Activated T-cell treated with anti-CD3 and anti-CD28 coated beads, Interleukin-2, amount 50 U/mL, for 4 hours (primary cell): ENCODE results near the gene VCL. TPM values are rescaled to one million over a fixed set of nuclear protein-coding genes. Genes with fewer than 3 reads are reported as not detected.
"Not testable (repeated sequence)": the region's sequence is repeated elsewhere in the genome, so short reads cannot be mapped to it uniquely, and the experiment has no call there.

ENCODE experiments used
- ATAC-seq, 2 donors: fragments of 200-7000 bp; cut with Tn5 transposase; one replicate each; pipeline ENCODE4 v1.10.0; 2021
- DNase-seq: peaks from one replicate; pipeline ENCODE4 v3.0.0-alpha.2; 2020
- H3K27me3 Mint-ChIP-seq: one replicate; pipeline ENCODE4 v1.8.0; 2021; ENCODE audit warnings: low read depth, mixed read lengths
- H3K36me3 Mint-ChIP-seq: one replicate; pipeline ENCODE4 v1.8.0; 2022; ENCODE audit warnings: mixed read lengths; ENCODE audit not compliant: insufficient read depth
- H3K4me1 Mint-ChIP-seq: one replicate; pipeline ENCODE4 v1.8.0; 2021; ENCODE audit warnings: low read depth, mixed read lengths
- H3K4me3 Mint-ChIP-seq: one replicate; pipeline ENCODE4 v1.8.0; 2021; ENCODE audit warnings: mild to moderate bottlenecking, moderate library complexity, mixed read lengths
- H3K9me3 Mint-ChIP-seq: one replicate; pipeline ENCODE4 v1.8.0; 2021; ENCODE audit warnings: mixed read lengths
- total RNA-seq, 3 donors: library from RNA; stranded (reverse); gene quantifications; one replicate each; pipeline ENCODE4 v1.2.1, GENCODE V29; 2021

The VCL gene
- total RNA-seq = 10 to 100 TPM; 12.4 to 16.3 (median 14.7) TPM

DNA sequence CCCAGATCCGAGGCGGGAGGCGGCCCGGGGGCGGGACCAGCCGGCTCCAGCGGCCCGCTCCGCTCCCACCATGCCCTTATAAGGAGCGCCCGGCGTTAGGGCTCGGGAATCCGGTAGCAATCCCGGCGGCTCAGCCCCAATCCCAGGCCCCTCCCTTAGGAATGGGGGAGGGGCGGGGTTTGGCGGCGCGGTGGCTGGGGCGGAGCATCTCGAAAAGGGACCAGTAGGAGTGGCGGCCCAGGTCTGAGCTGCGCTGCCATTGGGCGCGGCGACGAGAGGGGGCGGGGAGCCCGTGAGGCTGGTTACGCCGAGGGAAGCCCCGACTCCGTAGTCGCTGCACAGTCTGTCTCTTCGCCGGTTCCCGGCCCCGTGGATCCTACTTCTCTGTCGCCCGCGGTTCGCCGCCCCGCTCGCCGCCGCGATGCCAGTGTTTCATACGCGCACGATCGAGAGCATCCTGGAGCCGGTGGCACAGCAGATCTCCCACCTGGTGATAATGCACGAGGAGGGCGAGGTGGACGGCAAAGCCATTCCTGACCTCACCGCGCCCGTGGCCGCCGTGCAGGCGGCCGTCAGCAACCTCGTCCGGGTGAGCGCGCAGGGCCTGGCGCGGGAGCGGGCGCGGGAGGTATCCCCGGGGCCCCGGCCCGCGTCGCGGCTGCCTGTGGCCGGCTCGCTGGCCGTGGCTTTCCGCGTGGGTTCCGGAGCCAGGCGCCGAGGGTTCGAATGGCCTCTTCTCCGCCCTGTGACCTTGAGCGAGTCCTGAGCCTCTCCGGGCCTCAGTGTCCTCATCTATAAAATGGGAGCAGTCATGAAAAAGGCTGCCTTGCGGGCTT lies at the start of gene VCL:
VCL (plus strand) TSS at position 330 of the 836 bp plus-strand sequence; CDS start at position 422, 92 bp downstream.
- Mint-ChIP-seq H3K36me3 (peaks cover 3% of the 10 kb centered on the region), H3K9me3 (no peaks in the 10 kb centered on the region), H3K27me3 (no peaks in the 10 kb centered on the region), H3K4me1 (peaks cover 39% of the 10 kb centered on the region), H3K4me3 (peak within 1 kb of the TSS; percentile 89)
- ATAC-seq = peak; percentile 98 to 99
- peak; percentile 93 for DNase-seq

DNA sequence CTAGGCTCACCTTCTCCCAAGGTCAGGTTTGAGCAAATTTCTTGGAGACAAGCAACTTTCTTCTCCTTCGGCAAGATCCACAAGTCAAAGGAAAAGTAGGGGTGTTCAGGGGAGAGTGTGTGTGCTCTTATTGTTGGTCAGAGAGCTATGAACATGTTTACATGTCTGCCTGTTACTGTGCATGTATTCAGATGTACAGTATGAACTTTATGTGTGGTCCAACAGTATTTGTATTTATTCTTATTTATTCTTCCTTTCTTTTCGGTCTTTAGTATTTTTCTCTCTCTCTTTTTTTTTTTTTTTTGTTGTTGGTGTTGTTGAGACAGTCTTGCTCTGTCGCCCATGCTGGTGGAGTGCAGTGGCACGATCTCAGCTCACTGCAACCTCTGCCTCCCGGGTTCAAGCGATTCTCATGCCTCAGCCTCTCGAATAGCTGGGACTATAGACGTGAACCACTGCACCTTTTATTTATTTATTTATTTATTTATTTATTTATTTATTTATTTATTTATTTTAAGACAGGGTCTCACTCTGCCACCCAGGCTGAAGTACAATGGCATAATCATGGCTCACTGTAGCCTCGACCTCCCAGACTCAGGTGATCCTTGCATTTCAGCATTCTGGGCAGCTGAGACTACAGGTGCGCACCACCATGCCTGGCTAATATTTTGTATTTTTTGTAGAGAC lies 48.8 kb upstream of the VCL start:
- no peaks in the 10 kb centered on the region for H3K36me3 Mint-ChIP-seq
- DNase-seq = no peak
- no peak for ATAC-seq
- H3K4me3 Mint-ChIP-seq = no peak overlapping the region
- H3K27me3 Mint-ChIP-seq = no peaks in the 10 kb centered on the region
- peaks cover 9% of the 10 kb centered on the region for H3K4me1 Mint-ChIP-seq
- H3K9me3 Mint-ChIP-seq = no peaks in the 10 kb centered on the region

DNA sequence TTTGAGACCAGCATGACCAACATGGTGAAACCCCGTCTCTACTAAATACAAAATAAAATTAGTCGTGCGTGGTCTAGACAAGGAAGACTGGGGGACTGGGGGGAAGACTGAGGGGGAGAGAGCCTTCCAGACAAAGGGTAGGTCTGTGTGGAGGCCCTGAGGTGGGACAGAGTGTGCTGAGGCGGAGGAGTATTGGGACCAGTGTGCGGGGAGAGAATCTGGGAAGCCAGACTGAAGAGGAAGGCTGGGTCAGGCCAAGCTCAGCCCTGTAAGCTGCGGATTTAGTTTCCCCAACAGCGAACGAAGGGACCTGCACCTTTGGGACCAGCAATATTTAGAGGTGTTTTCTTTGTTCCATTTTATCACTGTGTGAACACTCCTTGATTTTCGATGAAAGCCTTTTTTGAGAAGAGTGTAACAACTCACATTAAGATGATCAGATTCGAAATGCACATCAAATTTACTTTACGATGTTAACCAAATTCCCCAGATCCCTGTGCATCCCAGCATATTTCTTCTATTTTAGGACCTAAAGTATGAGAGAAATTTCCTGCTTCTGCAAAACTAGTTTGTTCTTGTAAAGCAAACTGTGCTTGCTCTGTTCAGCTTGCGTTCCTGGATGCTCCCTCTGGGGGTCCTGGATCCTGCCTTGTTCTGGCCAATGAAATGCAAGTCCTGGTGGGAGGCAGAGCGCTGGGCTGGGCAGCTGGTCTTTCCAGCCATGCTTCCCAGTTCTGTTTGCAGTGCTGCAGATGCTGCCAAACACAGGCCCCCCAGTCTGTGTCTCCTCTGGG lies 47.6 kb upstream of the VCL start:
- H3K9me3 Mint-ChIP-seq = no peaks in the 10 kb centered on the region
- no peaks in the 10 kb centered on the region for H3K36me3 Mint-ChIP-seq
- peaks cover 13% of the 10 kb centered on the region for H3K4me1 Mint-ChIP-seq
- H3K27me3 Mint-ChIP-seq = no peaks in the 10 kb centered on the region
- ATAC-seq (no peak), DNase-seq (no peak)
- H3K4me3 Mint-ChIP-seq = no peak overlapping the region

DNA sequence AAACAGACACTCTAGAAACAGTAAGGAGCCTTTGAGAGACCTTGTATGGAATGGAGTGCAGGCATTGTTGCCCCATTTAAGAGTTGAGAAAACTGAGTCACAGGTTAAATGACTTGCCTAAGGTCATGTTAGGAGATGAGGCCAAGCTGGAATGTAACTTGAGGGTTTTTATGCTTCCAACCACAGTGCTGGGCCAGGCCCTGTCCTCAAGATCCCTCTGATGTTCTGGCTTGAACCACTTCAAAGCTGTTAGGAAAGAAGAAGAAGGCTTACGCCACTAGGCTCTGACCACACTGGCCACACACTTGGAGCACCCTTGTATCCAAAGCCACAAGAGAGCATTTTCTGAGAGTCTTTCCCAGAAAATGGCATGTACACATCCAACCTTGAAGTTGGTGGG lies 44.3 kb upstream of the VCL start:
- Mint-ChIP-seq H3K4me3 (no peak overlapping the region), H3K4me1 (peaks cover 39% of the 10 kb centered on the region), H3K27me3 (no peaks in the 10 kb centered on the region), H3K36me3 (no peaks in the 10 kb centered on the region), H3K9me3 (no peaks in the 10 kb centered on the region)
- no peak for DNase-seq
- ATAC-seq = no peak

DNA sequence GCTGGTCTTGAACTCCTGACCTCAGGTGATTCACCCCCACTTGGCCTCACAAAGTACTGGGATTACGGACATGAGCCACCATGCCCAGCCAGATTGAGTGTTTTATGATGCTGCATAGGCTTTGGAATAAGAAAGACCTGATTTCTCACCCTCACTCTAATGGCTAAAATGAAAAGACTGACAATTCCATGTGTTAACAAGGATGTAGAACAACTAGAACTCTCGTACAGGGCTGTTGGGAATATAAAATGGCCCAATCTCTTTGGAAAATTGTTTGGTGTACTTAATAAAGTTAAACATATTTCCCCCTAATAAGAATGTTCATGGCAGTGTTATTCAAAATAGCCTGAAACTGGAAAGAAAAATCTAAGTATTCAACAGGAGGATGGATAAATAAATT lies 43.2 kb upstream of the VCL start:
- ATAC-seq = no peak
- Mint-ChIP-seq H3K4me3 (no peak overlapping the region), H3K9me3 (no peaks in the 10 kb centered on the region), H3K36me3 (no peaks in the 10 kb centered on the region), H3K27me3 (no peaks in the 10 kb centered on the region), H3K4me1 (peaks cover 49% of the 10 kb centered on the region)
- DNase-seq = no peak

- Mint-ChIP-seq H3K36me3 (no peaks in the 10 kb centered on the region), H3K4me3 (no peak overlapping the region), H3K4me1 (peaks cover 56% of the 10 kb centered on the region), H3K9me3 (no peaks in the 10 kb centered on the region), H3K27me3 (no peaks in the 10 kb centered on the region)
- DNase-seq (no peak), ATAC-seq (no peak)
Observed at GRCh38 chr10:73955719-73956118, 42.2 kb upstream of the VCL start.

DNA sequence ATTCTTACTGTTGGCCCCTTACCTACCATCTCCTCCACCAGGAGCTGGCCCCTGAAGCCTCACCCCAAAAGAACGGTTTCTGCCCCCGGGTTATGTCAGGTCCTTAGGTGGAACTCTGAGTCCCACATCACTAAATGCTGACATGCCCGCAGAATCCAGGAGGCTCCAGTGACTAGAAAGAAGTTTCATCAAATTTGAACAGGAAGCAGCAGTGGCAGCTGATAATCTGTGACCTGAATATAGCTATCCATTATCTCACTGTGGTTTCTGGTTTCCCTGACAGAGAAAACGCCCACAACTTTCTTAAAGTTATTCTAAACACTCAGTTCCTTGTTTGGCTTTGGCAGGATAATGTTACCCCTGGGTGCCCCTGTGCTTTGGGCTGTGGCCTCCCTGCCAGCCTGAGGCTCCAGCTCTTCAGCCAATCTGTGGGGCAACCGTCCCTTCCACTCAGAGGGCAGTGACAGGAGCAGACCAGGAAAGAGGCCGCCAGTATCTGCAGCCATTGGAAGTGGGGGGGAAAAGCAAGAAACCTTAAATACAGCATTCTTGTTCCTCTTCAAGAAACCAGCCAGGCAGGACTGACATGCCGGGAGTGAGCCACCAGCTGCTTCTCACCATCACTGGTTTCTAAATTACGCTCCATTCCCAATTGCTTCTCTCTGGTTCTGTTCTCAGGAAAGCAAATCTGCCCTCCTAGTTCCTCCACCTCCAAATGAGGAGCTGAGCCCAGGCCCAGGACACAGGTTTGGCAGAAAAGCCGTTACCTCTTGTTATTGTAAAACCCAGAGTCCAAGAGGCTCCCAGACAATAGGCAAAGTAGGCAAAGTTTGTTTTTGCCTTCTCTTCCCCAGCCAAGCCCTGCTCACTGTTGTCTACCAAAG lies 41.2 kb upstream of the VCL start:
- Mint-ChIP-seq H3K4me1 (peaks cover 58% of the 10 kb centered on the region), H3K9me3 (no peaks in the 10 kb centered on the region), H3K27me3 (no peaks in the 10 kb centered on the region), H3K36me3 (no peaks in the 10 kb centered on the region), H3K4me3 (peak overlapping the region; percentile 52)
- DNase-seq = peak; percentile 10
- ATAC-seq = peak; percentile 86

- H3K4me3 Mint-ChIP-seq = no peak overlapping the region
- DNase-seq (no peak), ATAC-seq (no peak)
- no peaks in the 10 kb centered on the region for H3K9me3 Mint-ChIP-seq
- no peaks in the 10 kb centered on the region for H3K27me3 Mint-ChIP-seq
- H3K36me3 Mint-ChIP-seq = no peaks in the 10 kb centered on the region
- H3K4me1 Mint-ChIP-seq = peaks cover 51% of the 10 kb centered on the region
Observed at GRCh38 chr10:73959484-73960243, 38.3 kb upstream of the VCL start.

DNA sequence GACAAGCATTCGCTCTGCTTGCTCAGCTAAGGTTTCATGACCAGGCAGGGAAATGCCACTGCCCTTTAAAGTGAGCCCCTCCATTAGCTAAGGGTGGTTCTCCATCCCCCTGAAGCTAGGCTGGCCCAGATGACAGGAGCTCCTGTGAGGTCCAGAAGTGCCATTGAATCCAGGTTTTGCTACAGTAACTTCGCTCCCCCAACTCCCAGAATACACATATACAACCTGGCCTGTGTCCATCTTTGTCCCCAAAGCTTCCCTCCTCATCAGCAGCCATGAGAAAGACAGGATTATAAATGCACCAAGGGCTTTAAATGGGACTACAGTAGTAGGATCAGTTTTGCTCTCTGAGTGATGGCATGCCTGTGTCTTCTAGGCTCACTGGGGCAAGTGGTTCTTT lies 35.5 kb upstream of the VCL start:
- no peaks in the 10 kb centered on the region for H3K36me3 Mint-ChIP-seq
- no peaks in the 10 kb centered on the region for H3K27me3 Mint-ChIP-seq
- DNase-seq = no peak
- no peak for ATAC-seq
- peaks cover 29% of the 10 kb centered on the region for H3K4me1 Mint-ChIP-seq
- no peaks in the 10 kb centered on the region for H3K9me3 Mint-ChIP-seq
- no peak overlapping the region for H3K4me3 Mint-ChIP-seq

- ATAC-seq = not testable (repeated sequence)
Observed at GRCh38 chr10:73963533-73963932, 34.4 kb upstream of the VCL start.

DNA sequence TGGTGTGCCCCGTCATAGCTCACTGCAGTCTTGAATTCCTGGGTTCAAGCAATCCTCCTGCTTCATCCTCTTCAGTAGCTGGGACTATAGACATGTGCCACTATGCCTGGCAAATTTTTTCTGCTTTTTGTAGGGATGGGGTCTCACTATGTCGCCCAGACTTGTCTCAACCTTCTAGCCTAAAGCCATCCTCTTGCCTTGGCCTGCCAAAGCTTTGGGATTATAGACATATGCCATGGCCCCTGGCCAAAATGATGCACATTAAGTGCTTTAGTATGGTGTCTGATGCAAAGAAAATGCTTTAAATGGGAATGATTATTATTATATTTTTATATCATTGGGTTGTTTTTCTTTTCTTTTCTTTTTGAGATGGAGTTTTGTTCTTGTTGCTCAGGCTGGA lies 33.2 kb upstream of the VCL start:
- H3K27me3 Mint-ChIP-seq = no peaks in the 10 kb centered on the region
- H3K9me3 Mint-ChIP-seq = no peaks in the 10 kb centered on the region
- H3K4me3 Mint-ChIP-seq = no peak overlapping the region
- DNase-seq (no peak), ATAC-seq (no peak)
- H3K36me3 Mint-ChIP-seq = no peaks in the 10 kb centered on the region
- H3K4me1 Mint-ChIP-seq = peaks cover 17% of the 10 kb centered on the region

More at GRCh38 chr10:73963533-73963932, 34.4 kb upstream of the VCL start:
- H3K27me3 Mint-ChIP-seq, H3K9me3 Mint-ChIP-seq, H3K36me3 Mint-ChIP-seq, H3K4me3 Mint-ChIP-seq, DNase-seq: not testable (repeated sequence)
- H3K4me1 Mint-ChIP-seq = peaks cover 29% of the 10 kb centered on the region

DNA sequence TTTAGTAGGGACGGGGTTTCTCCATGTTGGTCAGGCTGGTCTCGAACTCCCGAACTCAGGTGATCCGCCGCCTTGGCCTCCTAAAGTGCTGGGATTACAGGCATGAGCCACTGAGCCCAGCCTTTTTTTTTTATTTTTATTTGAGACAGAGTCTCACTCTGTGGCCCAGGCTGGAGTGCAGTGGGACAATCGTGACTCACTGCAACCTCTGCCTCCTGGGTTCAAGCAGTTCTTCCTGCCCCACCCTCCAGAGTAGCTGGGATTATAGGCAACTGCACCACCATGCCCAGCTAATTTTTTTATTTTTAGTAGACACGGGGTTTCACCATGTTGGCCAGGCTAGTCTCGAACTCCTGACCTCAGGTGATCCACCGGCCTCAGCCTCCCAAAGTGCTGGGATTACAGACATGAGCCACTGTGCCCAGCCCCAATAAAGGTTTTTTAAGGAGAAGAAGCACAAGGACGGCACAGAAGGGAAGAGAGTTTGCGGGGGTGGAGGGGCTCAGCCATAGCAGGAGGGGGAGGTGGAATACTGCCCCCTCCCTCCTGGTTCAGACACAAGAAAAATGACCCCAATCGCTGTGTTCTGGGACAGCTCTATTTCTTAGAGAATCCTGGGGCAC lies 32.5 kb upstream of the VCL start:
- not testable (repeated sequence) for H3K4me3 Mint-ChIP-seq, H3K27me3 Mint-ChIP-seq, DNase-seq, ATAC-seq, H3K9me3 Mint-ChIP-seq, H3K36me3 Mint-ChIP-seq
- peaks cover 12% of the 10 kb centered on the region for H3K4me1 Mint-ChIP-seq
